ENCODE results near the gene ACKR2. TPM values are rescaled to one million over a fixed set of nuclear protein-coding genes. Genes with fewer than 3 reads are reported as not detected.

ACKR2 gene
- total and polyA plus RNA-seq, 2 of the 13 experiments (the other 11 are each of a cell fraction or from before 2014, with no cell fraction given) = 1.1 to 1.9 TPM

GRCh38 chr3:42855547-42856380, 46.5 kb downstream of the ACKR2 start (continued):
- no peak for TF ChIP-seq TMF1 (CRISPR knock-in tag; IDR thresholded peaks at IDR 0.05; ENCODE audit: low read depth)
- peak; percentile 96 for TF ChIP-seq NR2F2 (IDR thresholded peaks at IDR 0.05; ENCODE audit: borderline replicate concordance, low read depth)
- no peak for TF ChIP-seq SIN3B (IDR thresholded peaks at IDR 0.05; ENCODE audit: low read length)
- no peak for TF ChIP-seq ZNF569 (CRISPR knock-in tag; IDR thresholded peaks at IDR 0.05; ENCODE audit: borderline replicate concordance)
- TF ChIP-seq KDM5A (IDR thresholded peaks at IDR 0.05; ENCODE audit: borderline replicate concordance, low read length) = no peak
- TF ChIP-seq ZNF879 (CRISPR knock-in tag; IDR thresholded peaks at IDR 0.05) = no peak
- TF ChIP-seq ZSCAN21 (CRISPR knock-in tag; IDR thresholded peaks at IDR 0.05; ENCODE audit: borderline replicate concordance) = no peak
- no peak for TF ChIP-seq SRSF4 (IDR thresholded peaks at IDR 0.05; ENCODE audit: low read depth, low read length, poor library complexity, severe bottlenecking)
- TF ChIP-seq ZNF512B (CRISPR knock-in tag; IDR thresholded peaks at IDR 0.05; ENCODE audit: borderline replicate concordance) = no peak
- TF ChIP-seq AKNA (CRISPR knock-in tag; IDR thresholded peaks at IDR 0.05; ENCODE audit: borderline replicate concordance) = no peak
- TF ChIP-seq THAP8 (CRISPR knock-in tag; IDR thresholded peaks at IDR 0.05; ENCODE audit: borderline replicate concordance) = no peak
- TF ChIP-seq ZNF670 (CRISPR knock-in tag; IDR thresholded peaks at IDR 0.05; ENCODE audit: borderline replicate concordance) = 0 out of 2 replicates have a peak, but pooled peaks have one; percentile 35
- TF ChIP-seq ZSCAN9 (CRISPR knock-in tag; IDR thresholded peaks at IDR 0.05; ENCODE audit: borderline replicate concordance) = no peak
- no peak for TF ChIP-seq E2F5 (CRISPR knock-in tag; conservative IDR thresholded peaks at IDR 0.05)
- no peak for TF ChIP-seq ZNF136 (CRISPR knock-in tag; IDR thresholded peaks at IDR 0.05; ENCODE audit: low read depth)
- TF ChIP-seq ZNF207 (IDR thresholded peaks at IDR 0.05; ENCODE audit: borderline replicate concordance) = no peak
